GM12873 (cell line): Measurements from ENCODE around the gene CAMK2D.

Experiments
- CTCF ChIP-seq: IDR thresholded peaks from 2 replicates; pipeline ENCODE4 v1.5.1; 2012; ENCODE audit warnings: low read depth, mild to moderate bottlenecking, moderate library complexity, low read length, control low read depth; ENCODE audit not compliant: insufficient read depth; ENCODE audit errors: missing control alignments

Gene CAMK2D

GRCh38 chr4:113561758-113562157, 199.8 kb downstream of the CAMK2D start:
- no peak for TF ChIP-seq CTCF

GRCh38 chr4:113561092-113561491, 200.4 kb downstream of the CAMK2D start:
- TF ChIP-seq CTCF = no peak

GRCh38 chr4:113560579-113560978, 201.0 kb downstream of the CAMK2D start:
- no peak for TF ChIP-seq CTCF

GRCh38 chr4:113559947-113560346, 201.6 kb downstream of the CAMK2D start:
- TF ChIP-seq CTCF = no peak

GRCh38 chr4:113556382-113557134, 205.0 kb downstream of the CAMK2D start:
- no peak for TF ChIP-seq CTCF

- no peak for TF ChIP-seq CTCF
Observed at GRCh38 chr4:113555868-113556267, 205.7 kb downstream of the CAMK2D start.

GRCh38 chr4:113553082-113553481, 208.5 kb downstream of the CAMK2D start:
- TF ChIP-seq CTCF = no peak

- TF ChIP-seq CTCF = no peak
Observed at GRCh38 chr4:113550510-113550909, 211.0 kb downstream of the CAMK2D start.
